Common myeloid progenitor, CD34-positive (primary cell): ENCODE results near the gene ARHGEF19.
"Not testable (repeated sequence)": the region's sequence is repeated elsewhere in the genome, so short reads cannot be mapped to it uniquely, and the experiment has no call there.

Experiments used
- CTCF ChIA-PET: fragments of 350-600 bp; sonication (Branson Sonifier 250); formaldehyde crosslinking; loops from one replicate; lab custom pipeline; 2021; ENCODE audit warnings: antibody characterized with exemption; lab: Charles Lee
- POLR2A ChIA-PET: fragments of 350-600 bp; sonication (Branson Sonifier 250); formaldehyde crosslinking; loops from one replicate; lab custom pipeline; 2021; ENCODE audit warnings: antibody characterized with exemption; lab: Charles Lee
- DNase-seq, 3 donors: peaks; one replicate each; pipeline versions ENCODE4 v3.0.0 to v3.0.0-alpha.2; 2013
- H3K27ac ChIP-seq, 2 experiments: 1 replicate in 1 of 2; 2 replicates in 1 of 2; pipeline ENCODE4 v1.7.0; 2013; ENCODE audit warnings: inconsistent platforms in 2 of 2, low read length in 2 of 2, mild to moderate bottlenecking in 2 of 2, low read depth in 1 of 2, moderate library complexity in 1 of 2; ENCODE audit not compliant: severe bottlenecking in 2 of 2, insufficient read depth in 1 of 2, poor library complexity in 1 of 2
- H3K27me3 ChIP-seq, 5 experiments: replicated peaks in 2 of 5; 1 replicate in 3 of 5; 2 replicates in 2 of 5; pipeline versions ENCODE4 v1.6.1 to v1.7.0; 2013; ENCODE audit warnings: low read length in 4 of 5, mild to moderate bottlenecking in 2 of 5, moderate library complexity in 2 of 5, inconsistent platforms in 1 of 5; ENCODE audit not compliant: insufficient read depth in 5 of 5, control insufficient read depth in 4 of 5
- H3K36me3 ChIP-seq, 4 experiments: 1 replicate in 2 of 4; 2 replicates in 2 of 4; pipeline versions ENCODE4 v1.6.1 to v1.7.0; 2013; ENCODE audit warnings: low read length in 3 of 4, control low read depth in 1 of 4, mild to moderate bottlenecking in 1 of 4; ENCODE audit not compliant: control insufficient read depth in 4 of 4, insufficient read depth in 4 of 4
- H3K4me1 ChIP-seq, 4 experiments: 1 replicate in 3 of 4; 2 replicates in 1 of 4; pipeline versions ENCODE4 v1.6.1 to v1.7.1; 2013; ENCODE audit warnings: low read length in 3 of 4, mild to moderate bottlenecking in 3 of 4, control low read depth in 1 of 4, inconsistent platforms in 1 of 4, moderate library complexity in 1 of 4; ENCODE audit not compliant: control insufficient read depth in 4 of 4, insufficient read depth in 4 of 4; ENCODE audit errors: control extremely low read depth in 1 of 4
- H3K4me3 ChIP-seq, 7 experiments: 1 replicate in 4 of 7; 2 replicates in 3 of 7; pipeline versions ENCODE4 v1.5.1 to v1.7.0; 2013; ENCODE audit warnings: mild to moderate bottlenecking in 7 of 7, low read length in 6 of 7, moderate library complexity in 6 of 7, inconsistent platforms in 2 of 7, low read depth in 2 of 7, control low read depth in 1 of 7; ENCODE audit not compliant: insufficient read depth in 4 of 7, control insufficient read depth in 1 of 7; ENCODE audit errors: extremely low read depth in 1 of 7
- H3K9me3 ChIP-seq, 5 experiments: 1 replicate in 4 of 5; 2 replicates in 1 of 5; pipeline versions ENCODE4 v1.6.1 to v1.7.1; 2013; ENCODE audit warnings: low read length in 4 of 5, mild to moderate bottlenecking in 2 of 5, inconsistent platforms in 1 of 5, low read depth in 1 of 5, moderate library complexity in 1 of 5; ENCODE audit not compliant: control insufficient read depth in 4 of 5, insufficient read depth in 2 of 5; ENCODE audit errors: control extremely low read depth in 1 of 5
- WGBS: methylation state at CpG from one replicate; pipeline ENCODE4 v1.1.5; 2013; ENCODE audit not compliant: insufficient coverage; 5-methylcytosine and 5-hydroxymethylcytosine counted together

The ARHGEF19 gene

DNA sequence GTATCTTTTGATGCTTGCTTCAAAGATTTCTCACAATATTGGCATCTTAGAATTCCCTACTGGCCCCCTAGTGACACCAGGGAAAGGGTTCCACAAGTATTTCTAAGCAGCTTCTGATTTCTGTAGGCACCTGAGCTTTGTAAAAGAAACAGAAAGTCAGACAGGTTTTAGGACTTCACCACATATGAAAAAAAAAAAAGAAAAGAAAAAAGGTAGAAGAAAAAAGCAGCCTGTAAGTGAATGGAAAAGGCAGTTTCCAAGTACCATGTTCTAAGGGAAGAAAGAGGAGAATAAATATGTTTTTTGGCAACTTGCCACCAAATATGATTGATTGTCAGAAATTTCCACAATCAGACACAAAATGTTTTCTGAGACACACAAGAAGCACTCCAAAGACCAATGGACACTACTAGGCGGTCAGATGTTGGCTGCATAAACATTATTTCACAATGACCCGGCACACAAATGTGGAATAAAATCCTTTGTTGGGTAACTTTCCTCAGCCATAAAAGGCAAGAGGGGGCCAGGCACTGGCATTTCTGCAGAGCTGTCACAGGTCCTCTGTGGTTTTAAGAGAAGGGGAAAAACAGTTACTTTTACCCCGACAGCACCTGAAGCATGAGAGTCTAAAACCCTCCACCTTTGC is 37.3 kb upstream of the ARHGEF19 start:
- ChIA-PET CTCF (interaction anchor here (1.1 to 2.0 kb wide), 4 partner anchors 9 to 172 kb away, joined by 3 to 4 read pairs (median 4); no protein-coding TSS in a partner anchor), POLR2A (interaction anchor here (0.6 kb wide), 1 partner anchor 263 kb away, joined by 4 read pairs; no protein-coding TSS in a partner anchor)
- H3K27me3 ChIP-seq: no peaks in the 10 kb centered on the region
- H3K36me3 ChIP-seq: peaks cover 15 to 54% (median 26%) of the 10 kb centered on the region in 4 experiments
- no peaks in the 10 kb centered on the region for H3K9me3 ChIP-seq
- DNase-seq: peak in 1 of 3 donors; percentile 42
- peak overlapping the region in 2 of 7 experiments; percentile 8 to 23 for H3K4me3 ChIP-seq
- WGBS: 34% methylated on average over 2 of the region's 3 CpGs
- peaks cover 26 to 48% (median 40%) of the 10 kb centered on the region in 4 experiments for H3K4me1 ChIP-seq
- H3K27ac ChIP-seq: peak overlapping the region in 1 of 2 experiments; percentile 72

DNA sequence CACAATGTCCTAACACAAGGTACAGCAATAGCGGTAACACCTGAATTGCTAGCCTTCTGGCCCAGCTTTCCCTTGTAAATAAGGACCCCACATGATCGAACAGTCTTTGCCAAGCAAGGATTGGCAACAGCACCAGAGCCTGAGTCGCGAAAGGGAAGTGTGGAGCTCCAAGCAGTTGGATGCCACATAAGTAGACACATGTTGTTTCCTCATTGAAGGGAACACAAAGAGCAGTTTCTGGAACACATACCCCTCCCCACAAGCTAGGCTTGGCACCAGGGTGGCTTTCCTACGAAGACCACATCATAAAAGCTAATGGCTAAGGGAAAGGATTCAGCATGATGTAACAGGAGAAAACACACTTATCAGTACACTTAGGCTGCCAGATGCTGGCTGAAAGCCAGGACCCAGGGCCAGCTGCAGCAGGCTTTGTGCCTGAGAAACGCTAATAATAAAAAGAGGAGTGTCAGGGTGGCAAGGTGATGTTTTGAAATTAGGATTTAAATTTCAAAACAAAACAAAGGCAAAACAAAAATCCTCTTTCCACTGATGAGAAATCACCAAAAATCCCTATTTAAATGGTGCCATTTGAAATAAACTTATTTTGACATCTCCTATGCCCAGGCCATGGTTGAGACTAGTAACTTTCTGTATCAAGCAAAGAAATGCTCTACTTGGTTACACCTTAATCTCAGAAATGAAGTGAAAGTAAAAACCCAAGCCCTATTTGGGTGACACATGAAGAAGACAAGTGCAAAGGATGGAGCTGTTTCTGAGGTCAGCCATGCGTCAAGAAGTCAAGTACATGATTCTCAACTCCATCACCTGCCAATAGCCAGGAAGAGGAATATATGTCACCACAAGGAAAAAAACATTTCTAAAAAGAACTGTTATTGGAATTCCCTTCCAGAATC is 36.4 kb upstream of the ARHGEF19 start:
- WGBS: 2% methylated on average over 5 of the region's 7 CpGs
- ChIA-PET POLR2A (interaction anchor here (0.6 to 1.0 kb wide), 2 partner anchors 115 to 262 kb away, joined by 4 read pairs; no protein-coding TSS in a partner anchor), CTCF (interaction anchor here (1.0 to 2.2 kb wide), 11 partner anchors 10 to 178 kb away, joined by 3 to 10 read pairs (median 4); partner anchors contain the start of gene CPLANE2)
- Histone ChIP-seq H3K9me3 (no peaks in the 10 kb centered on the region), H3K27me3 (no peaks in the 10 kb centered on the region), H3K4me1 (peaks cover 26 to 52% (median 42%) of the 10 kb centered on the region in 4 experiments), H3K27ac (peak overlapping the region; percentile 29 to 72), H3K36me3 (peaks cover 10 to 46% (median 22%) of the 10 kb centered on the region in 4 experiments), H3K4me3 (peak overlapping the region in 3 of 7 experiments; percentile 11 to 57 (median 20))
- DNase-seq: peak; percentile 79 to 94 (median 91)

DNA sequence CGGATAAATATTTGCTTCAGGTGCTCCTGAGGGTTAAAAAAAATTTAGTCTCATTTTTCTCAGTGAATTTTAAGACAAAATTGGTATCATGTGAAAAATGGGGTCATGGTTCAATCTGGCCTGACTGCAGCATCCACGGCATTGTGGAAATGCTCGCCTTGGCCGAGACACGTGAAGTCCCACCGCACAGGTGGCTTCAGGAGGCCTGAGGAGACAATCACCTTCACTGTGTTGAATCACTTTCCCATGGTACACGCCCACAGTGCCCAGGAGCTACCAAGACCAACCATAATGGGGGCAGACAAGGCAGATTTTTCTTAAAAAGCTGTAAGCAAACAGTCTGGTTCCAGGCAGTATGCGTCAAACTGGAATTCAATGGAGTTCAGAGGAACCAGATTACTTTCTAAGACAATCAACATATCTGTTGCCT is 35.6 kb upstream of the ARHGEF19 start:
- peaks cover 7 to 39% (median 19%) of the 10 kb centered on the region in 4 experiments for H3K36me3 ChIP-seq
- H3K27ac ChIP-seq: peak overlapping the region; percentile 29 to 72
- CTCF ChIA-PET: interaction anchor here (0.5 to 2.2 kb wide), 12 partner anchors 10 to 177 kb away, joined by 3 to 10 read pairs (median 4); partner anchors contain the start of gene CPLANE2
- 94% methylated on average over 7 of the region's 8 CpGs for WGBS
- peaks cover 26 to 52% (median 42%) of the 10 kb centered on the region in 4 experiments for H3K4me1 ChIP-seq
- peak overlapping the region in 1 of 7 experiments; percentile 37 for H3K4me3 ChIP-seq
- POLR2A ChIA-PET: interaction anchor here (1.0 kb wide), 1 partner anchor 116 kb away, joined by 4 read pairs; no protein-coding TSS in a partner anchor
- no peaks in the 10 kb centered on the region for H3K9me3 ChIP-seq
- DNase-seq: peak in 1 of 3 donors; percentile 39
- H3K27me3 ChIP-seq: no peaks in the 10 kb centered on the region

DNA sequence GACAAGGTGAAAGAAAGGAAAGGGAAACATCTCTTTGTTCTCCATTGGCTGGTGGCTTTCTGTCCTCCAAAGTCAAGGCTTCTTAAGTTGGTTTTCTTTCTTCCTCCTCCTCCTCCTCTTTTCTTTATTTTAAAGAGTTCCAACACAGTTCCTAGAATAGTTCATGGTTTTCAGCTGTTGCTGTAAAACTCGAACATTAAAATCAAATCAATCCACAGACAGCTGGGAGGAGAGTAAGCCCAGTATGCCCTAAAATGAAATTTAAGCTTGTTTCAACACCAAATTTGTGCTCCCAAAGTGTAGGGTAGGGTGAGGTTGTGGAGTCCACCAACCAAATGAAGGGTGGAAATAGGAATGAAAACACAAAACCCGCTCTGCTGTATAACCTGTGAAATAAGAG is 35.0 kb upstream of the ARHGEF19 start:
- Histone ChIP-seq H3K9me3 (no peaks in the 10 kb centered on the region), H3K4me1 (peaks cover 26 to 52% (median 42%) of the 10 kb centered on the region in 4 experiments), H3K27ac (peak overlapping the region in 1 of 2 experiments; percentile 2), H3K4me3 (no peak overlapping the region), H3K36me3 (peaks cover 4 to 34% (median 18%) of the 10 kb centered on the region in 4 experiments), H3K27me3 (no peaks in the 10 kb centered on the region)
- WGBS: 71% methylated on average over 1 of the region's 2 CpGs
- ChIA-PET POLR2A (interaction anchor here (0.6 kb wide), 1 partner anchor 385 kb away, joined by 3 read pairs; no protein-coding TSS in a partner anchor), CTCF (interaction anchor here (0.5 to 2.2 kb wide), 8 partner anchors 9 to 176 kb away, joined by 3 to 10 read pairs (median 4); partner anchors contain the start of gene CPLANE2)
- no peak for DNase-seq

DNA sequence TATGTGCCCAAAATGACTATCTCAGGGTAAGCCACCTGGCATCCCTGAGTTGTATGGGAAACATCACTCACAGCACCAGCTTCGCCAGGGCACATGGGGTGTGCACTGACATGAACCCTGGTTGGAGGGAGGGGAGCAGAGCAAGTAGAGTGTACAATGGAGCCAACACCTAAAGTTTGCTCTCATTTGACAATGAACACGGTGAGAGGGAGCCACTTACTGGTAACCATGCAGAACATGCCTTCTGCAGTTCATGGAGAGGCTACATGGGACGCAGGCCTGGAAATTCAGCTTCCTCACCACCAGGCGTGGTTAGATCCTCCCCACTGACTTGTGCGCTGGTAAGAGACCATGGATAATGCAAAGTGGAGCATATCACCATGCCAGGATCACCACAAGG is 34.5 kb upstream of the ARHGEF19 start:
- CTCF ChIA-PET: interaction anchor here (1.0 to 2.2 kb wide), 5 partner anchors 9 to 176 kb away, joined by 3 to 10 read pairs (median 5); partner anchors contain the start of gene CPLANE2
- H3K4me3 ChIP-seq: no peak overlapping the region
- 66% methylated on average over 3 of the region's 5 CpGs for WGBS

DNA sequence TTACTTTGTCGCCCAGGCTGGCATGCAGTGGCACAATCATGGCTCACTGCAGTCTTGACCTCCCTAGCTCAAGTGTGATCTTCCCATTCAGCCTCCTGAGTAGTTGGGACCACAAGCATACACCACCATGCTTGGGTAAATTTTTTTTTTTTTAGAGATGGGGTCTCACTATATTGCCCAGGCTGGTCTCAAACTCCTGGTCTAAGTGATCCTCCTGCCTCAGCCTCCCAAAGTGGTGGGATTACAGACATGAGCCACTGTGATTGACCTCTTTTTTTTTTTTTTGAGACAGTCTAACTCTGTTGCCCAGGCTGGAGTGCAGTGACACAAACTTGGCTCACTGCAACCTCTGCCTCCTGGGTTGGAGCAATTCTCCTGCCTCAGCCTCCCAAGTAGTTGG is 33.8 kb upstream of the ARHGEF19 start:
- H3K4me3 ChIP-seq, H3K27me3 ChIP-seq, H3K27ac ChIP-seq, DNase-seq, H3K9me3 ChIP-seq, POLR2A ChIA-PET: not testable (repeated sequence)
- WGBS: 100% methylated on average over 1 of the region's 1 CpG
- peaks cover 26 to 52% (median 42%) of the 10 kb centered on the region in 4 experiments for H3K4me1 ChIP-seq
- peaks cover 3 to 24% (median 10%) of the 10 kb centered on the region in 4 experiments for H3K36me3 ChIP-seq
- CTCF ChIA-PET: interaction anchor here (1.0 to 5.0 kb wide), 7 partner anchors 12 to 166 kb away, joined by 3 to 48 read pairs (median 21); no protein-coding TSS in a partner anchor

More for the DNA sequence above, 34.5 kb upstream of the ARHGEF19 start:
- H3K4me1 ChIP-seq: peaks cover 26 to 52% (median 42%) of the 10 kb centered on the region in 4 experiments
- POLR2A ChIA-PET: interaction anchor here (0.6 kb wide), 1 partner anchor 385 kb away, joined by 3 read pairs; no protein-coding TSS in a partner anchor
- peak overlapping the region in 1 of 2 experiments; percentile 2 for H3K27ac ChIP-seq
- H3K27me3 ChIP-seq: no peaks in the 10 kb centered on the region
- H3K9me3 ChIP-seq: no peaks in the 10 kb centered on the region
- DNase-seq: peak in 1 of 3 donors; percentile 24
- H3K36me3 ChIP-seq: peaks cover 3 to 29% (median 16%) of the 10 kb centered on the region in 4 experiments
